Stimulated activated CD8-positive, alpha-beta memory T cell treated with anti-CD3 and anti-CD28 coated beads, Interleukin-12 subunit alpha, Interleukin-12 subunit beta, amount 100 ng/mL, for 4 hours (primary cell): ENCODE data around the gene MACF1.
"Not testable (repeated sequence)": the region's sequence is repeated elsewhere in the genome, so short reads cannot be mapped to it uniquely, and the experiment has no call there.

Experiments used
- DNase-seq: peaks from one replicate; pipeline ENCODE4 v3.0.0-alpha.2; 2020; ENCODE audit warnings: low read depth

MACF1 gene

GRCh38 chr1:39181311-39181710, 23.2 kb upstream of the MACF1 start:
- no peak for DNase-seq

- no peak for DNase-seq
These were observed 21.7 kb upstream of the MACF1 start for GRCh38 chr1:39182804-39183203.

DNA sequence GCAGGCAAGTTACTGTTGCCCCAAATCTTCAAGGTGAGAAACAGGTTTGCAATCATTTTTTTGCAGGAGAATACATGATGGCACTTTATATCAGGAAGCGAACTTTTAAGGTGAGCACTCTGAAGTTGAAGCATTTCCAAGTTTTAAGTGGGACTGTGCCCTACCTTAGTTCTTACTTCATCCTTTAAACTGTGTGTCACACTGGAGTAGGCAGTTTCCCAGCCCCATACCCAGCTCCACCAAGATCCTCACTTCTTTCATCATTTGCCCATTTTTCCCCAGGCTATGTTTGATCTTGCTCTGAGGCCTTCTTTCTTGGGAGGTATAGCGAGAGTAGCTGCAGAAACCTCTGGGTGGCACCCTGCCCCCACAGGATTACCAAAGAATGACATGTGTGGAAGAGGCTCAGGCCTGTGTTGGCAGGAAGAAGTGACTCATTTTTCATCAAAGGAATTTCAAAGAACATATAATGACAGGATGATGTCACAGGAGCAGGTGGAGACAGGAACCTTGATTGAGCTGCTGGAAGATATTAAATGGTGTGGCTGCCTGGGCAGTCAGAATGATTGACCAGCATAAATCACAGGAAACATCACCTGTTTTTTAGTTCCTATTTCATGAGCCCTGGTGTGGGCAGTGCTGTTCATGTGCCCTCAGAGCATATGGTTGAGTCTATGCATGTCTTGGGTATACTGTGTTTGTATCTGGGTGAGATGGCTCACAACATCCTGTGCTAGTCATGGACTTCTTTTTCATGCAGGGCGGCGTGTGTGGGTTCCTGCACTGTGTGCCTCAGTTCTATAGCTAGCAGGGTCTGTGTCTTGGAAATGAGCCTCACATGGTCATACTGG, 20.8 kb upstream of the MACF1 start:
- DNase-seq: peak; percentile 65

DNA sequence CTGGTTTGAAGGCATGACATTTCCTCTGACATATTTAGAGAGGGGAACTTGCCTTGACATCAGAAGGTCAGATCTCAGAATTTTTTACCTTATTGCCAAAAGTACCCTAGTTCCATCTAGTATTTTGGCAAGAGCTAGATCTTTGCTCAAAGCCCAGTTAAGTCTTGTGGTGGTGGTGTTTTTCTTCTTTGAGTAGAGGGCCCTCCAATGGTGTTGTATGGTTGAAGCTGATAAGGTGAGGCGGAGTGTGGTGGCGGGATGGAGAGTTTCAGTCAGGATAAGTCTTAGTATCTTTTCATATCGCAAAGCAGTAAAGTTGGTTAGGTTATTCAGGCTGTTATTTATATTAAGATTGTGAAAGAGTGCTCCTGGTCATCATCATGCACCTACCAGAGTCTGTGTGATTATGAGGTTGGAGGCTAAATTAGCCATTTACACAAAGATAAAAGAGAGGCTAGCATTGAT, 20.1 kb upstream of the MACF1 start:
- no peak for DNase-seq

GRCh38 chr1:39187275-39188046, 17.0 kb upstream of the MACF1 start:
- no peak for DNase-seq

DNA sequence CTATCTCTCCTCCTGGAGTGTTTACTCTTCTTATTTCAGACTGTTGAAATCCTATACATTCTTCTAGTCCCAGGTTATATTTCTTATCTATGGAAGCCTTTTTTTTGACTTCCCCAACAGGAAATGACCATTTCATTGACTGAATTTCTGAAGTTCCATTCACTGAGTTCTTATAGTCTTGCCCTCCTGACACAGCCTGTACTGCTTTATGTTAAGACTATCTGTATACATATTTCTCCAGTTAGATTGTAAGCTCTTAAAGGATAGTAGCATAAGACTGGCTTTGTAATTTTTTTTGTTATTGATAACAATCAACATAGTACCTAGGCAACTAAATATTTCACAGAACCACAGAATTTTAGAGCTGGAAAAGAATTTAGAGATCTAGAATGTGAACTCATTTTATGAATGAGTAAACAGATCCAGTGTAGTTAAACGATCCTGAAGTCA, 14.9 kb upstream of the MACF1 start:
- DNase-seq: no peak

DNA sequence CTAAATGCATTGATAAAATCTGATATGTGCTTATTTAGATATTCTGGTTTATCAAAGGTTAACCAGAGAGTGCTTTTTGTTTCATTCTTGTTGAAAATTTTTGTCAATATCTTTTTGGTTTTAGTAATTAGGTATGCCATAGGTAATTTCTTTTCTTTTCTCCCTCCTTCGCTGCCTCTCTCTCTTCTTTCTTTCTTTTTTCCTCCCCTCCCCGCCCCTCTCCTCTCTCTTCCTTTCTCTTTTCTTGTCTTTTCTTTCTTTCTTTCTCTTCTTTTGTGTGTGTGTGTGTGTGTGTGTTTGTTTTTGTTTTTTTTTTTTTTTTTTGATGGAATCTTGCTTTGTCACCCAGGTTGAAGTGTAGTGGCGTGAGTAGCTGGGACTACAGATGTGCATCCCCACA, 14.4 kb upstream of the MACF1 start:
- no peak for DNase-seq

- no peak for DNase-seq
These were observed 10.0 kb upstream of the MACF1 start for GRCh38 chr1:39194398-39195051.

- no peak for DNase-seq
These were observed 9.1 kb upstream of the MACF1 start for GRCh38 chr1:39195166-39196111.

DNA sequence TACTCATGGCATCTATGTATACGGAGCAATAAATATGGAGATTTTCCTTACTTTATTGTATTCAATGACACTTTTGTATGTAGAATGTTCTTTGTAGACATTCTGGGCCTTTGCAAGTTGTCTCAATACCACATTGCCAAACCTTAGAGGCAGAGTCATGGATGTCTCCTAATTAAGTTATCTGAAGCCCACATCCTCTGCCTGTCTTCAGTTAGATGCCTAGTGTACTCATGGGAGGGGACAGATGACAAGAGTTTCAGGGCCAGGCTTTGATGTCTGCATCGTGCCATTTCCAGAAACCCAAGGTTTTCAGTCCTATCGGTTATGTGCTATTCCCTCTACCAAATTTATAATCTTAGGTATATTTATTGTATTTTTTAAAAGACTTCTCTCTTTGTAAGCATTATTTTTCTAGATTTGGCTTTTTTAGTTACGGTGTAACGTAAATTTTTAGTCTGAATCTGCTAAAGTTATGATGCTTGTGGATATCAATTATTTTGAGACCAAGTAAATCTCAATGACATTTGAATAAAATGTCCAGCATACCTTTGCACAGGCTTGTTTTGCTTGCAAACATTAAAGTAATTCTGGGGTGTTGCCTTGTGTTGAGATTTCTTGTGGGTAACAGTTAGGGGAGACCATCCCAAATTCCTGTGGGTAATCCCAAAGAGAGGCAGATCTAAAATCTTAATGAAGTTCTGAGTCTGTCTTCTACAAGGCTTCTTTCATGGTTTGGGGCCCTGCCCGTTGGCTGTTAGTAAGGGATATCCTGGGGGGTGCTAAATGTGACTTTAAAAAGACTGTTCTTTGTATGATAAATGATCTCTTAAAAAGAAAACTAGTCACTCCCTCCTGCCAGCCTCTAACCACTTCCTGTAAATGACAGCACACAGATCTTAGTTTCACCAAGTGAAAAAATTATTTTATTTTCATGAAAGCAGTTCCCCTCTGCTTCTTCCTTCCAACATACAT, 8.0 kb upstream of the MACF1 start:
- peak; percentile 27 for DNase-seq

- DNase-seq: no peak
These were observed 4.9 kb upstream of the MACF1 start for GRCh38 chr1:39199593-39199992.

DNA sequence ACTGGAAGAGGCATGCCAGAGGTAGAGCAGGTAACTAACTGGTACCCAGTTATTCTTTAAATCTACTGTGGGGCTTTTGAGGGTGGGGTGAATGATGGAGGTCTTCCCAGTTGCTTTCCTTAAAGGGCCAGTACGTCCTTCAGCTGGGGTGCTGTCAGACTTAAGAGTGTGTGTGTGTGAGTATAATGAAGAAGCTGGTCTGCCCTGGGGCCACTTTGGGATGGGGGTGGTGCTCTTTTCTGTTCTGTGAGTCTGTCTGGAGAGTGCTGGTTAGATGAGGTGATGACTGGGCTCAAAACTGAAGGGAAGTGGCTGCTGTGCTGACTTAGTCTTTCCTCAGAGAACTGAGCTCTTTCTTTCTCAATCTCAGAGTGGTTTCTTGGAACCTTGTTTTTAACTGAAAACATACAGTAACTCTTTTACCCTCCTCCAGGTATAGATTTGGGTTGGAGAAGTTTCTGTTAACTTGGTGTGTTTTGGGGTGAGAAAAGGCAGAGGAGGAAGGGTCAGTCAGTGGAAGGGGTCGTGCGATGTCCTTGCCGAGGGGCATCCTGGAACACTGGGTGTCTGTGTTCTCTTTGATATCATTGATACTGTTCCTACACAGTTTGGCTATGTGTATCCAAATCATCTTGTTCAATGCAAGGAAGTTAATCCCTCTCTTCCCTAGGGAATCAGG, 746 bp downstream of the MACF1 start:
- peak; percentile 46 for DNase-seq

GRCh38 chr1:39205781-39206464, 1.4 kb downstream of the MACF1 start:
- no peak for DNase-seq

DNA sequence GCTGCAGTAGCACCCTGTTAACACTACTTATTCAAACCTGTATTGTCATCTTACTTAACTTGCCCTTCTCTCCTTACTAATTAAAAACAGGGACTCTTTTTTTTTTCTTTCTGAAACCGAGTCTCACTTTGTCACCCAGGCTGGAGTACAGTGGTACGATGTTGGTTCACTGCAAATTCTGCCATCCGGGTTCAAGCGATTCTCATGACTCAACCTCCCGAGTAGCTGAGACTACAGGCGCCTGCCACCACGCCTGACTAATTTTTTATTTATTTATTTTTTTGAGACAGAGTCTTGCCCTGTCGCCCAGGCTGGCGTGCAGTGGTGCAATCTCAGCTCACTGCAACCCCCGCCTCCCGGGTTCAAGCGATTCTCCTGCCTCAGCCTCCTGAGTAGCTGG, 3.9 kb downstream of the MACF1 start:
- not testable (repeated sequence) for DNase-seq

GRCh38 chr1:39210649-39211048, 6.2 kb downstream of the MACF1 start:
- no peak for DNase-seq

- DNase-seq: no peak
These were observed 8.0 kb downstream of the MACF1 start for GRCh38 chr1:39212499-39212898.

DNA sequence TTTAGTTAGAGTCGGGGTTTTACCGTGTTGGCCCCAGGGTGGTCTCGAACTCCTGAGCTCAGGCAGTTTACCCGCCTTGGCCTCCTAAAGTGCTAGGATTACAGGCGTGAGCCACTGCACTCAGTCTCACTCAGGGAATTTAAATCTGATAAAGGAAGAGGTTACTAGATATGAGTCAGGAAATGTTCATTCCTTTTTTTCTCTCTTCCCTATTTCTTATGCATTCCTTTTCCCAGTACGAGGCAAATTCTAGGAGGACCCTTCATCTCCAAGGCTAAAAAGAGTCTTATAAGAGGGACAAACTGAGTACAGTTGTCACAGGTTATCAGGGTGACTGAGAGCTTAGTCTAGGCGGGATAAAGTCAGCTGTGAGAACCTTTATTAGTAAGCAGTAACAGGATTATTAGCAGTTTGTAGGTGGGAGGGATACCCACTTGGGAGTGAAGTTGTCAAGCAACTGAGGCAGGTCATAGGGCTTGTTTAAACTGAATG, 9.1 kb downstream of the MACF1 start:
- DNase-seq: no peak

GRCh38 chr1:39214021-39214713, 9.7 kb downstream of the MACF1 start:
- no peak for DNase-seq

- DNase-seq: no peak
These were observed 10.2 kb downstream of the MACF1 start for GRCh38 chr1:39214714-39214997.
